Measurements from ENCODE around the gene HTR2A.
"Not testable (repeated sequence)": the region's sequence is repeated elsewhere in the genome, so short reads cannot be mapped to it uniquely, and the experiment has no call there.

Gene HTR2A

DNA sequence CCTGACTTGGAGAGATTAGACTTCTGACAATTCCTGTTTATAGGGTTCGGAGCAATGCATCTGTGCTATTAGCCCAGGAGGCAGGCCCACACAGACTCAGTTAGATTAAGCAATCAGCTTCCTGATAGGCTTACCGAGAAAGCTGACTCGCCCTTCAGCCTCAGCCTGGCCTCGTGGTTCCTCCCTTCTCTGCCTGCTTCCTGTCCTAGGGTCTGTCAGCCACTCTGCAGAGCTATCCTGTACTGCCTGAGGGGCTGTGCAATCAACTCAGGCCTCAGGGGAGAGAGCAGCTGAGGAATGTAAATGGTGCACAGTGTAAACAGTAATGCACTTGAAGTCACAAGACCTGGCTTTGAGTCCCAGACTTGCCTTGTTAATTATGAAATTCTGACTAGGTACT, 30.7 kb downstream of the HTR2A start:
- DNase-seq = no peak

DNA sequence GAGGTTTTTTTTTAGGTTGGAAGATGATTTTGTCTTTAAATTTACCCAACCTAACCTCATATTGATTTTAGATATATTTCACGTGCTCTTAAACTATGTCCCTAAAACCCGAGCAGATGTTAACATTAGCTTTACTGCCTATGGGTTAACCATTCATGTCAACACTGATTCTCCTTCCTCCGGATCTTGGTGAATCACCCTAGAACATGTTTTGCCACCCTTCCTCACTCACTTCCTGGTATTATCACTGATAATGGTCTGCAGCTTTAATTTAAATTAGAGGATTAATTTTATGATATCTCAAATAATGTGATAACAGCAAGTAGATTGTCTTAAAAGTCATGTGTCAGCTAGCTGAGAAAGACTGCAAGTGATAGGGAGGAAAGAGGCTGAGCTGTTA, 31.9 kb downstream of the HTR2A start:
- no peak for DNase-seq

DNA sequence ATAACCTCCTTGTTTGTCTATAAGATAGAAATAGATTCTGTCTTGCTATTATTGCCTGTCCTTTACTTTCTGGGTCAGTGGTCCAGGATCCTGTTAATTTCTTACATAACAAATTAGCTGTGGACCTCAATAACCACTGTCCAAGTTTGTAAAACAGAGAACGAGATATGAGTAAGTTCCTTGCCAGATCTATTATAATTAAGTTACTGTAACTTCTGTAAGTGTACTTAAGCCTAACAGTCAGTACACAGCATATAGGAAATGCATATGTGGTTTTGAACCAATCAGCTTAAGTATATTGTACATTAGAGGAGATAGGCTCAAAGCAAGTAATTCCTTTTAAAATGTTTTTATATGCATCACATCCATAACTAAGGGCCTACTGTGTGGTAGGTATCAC, 34.9 kb downstream of the HTR2A start:
- DNase-seq = no peak

DNA sequence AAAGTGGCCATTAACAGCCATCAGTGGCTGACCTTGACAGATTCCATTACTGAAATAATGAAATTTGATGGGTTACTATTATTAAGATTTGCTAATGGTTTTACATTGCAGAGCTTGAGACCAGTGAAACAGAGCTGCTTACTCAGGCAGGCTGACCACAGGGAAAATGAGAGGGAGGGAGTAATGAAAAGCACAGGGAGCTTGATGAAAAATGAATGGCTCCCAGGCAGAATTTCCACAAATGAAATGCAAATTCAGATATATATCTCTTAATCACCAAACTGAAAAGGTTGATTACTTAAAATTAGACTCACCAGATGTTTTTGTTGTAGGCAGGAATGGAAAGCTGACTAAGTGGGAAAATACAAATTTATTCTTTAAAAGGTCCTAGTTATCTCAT, 36.1 kb downstream of the HTR2A start:
- DNase-seq = no peak

DNA sequence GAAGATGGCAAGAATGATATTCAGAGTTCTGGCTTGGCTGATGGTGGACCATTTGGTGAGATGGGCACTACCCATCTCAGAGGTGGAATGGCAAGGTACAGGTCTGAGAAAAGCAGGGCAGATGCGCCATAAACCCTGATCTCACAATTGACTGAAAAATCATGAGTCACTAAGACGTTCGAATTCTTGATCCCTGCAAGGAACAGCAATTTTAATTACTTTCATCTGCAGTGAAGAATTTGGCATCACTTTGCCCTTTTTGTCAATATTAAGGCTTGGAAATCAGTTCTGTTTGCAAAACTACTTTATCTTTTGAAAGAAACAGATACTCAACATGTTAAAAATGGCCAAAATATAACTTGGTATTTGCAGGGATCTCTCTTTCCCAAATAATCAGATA, 38.1 kb downstream of the HTR2A start:
- no peak for DNase-seq

DNA sequence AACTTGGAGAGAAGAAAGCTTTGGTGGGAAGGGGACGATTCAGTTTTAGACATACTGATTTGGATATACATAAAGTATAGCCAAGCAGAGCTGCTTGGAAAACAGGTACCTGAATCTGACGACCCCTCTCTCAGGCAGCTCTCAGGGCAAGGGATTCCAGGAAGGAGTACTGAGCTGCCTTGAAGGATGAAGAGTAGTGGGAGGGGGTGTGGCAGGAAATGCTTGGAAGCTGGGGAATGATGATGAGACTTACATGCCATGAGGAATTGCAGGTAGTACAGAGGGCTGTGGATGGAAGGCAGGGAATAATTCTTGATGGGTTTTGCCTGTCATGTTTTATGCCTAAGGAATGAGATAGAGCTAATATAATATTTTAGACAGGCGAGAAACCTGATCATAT, 38.7 kb downstream of the HTR2A start:
- DNase-seq = no peak

DNA sequence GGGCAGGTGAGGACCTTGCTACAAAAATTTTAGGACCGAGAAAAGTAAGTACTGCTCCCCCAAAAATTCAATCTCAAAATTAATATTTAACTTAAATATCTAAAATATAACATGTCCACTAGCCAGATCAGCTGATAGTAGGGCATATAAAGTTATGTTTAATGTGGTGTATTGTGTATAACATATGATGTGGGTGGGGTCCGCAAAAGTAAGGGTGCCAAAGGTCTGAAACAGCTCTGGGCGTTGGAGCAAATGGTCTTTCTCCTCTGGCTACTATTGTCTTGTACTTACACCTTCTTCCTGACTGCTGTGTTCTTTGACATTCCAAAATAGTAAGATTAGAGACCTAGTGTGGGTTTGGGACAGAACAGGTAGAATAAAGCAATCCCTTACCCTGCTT, 41.2 kb downstream of the HTR2A start:
- no peak for DNase-seq

DNA sequence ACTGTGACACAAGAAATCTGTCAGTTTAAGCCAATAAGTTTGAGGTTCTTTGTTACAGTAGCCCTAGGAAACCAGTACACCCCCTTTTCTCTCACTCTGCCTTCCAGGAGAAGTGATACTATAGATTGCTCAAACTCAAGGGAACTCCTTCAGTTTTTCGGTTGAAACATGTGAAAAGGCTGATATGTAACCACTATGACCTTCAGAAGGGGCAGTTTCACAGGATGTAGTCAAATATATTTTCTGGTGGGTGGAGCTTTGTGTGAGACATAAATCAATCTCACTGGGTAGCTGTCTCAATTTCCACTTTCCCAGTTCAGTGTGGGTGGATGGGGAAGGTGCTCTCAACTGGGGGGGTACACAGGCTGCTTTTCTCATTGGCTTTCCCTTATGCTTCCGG, 41.7 kb downstream of the HTR2A start:
- no peak for DNase-seq

DNA sequence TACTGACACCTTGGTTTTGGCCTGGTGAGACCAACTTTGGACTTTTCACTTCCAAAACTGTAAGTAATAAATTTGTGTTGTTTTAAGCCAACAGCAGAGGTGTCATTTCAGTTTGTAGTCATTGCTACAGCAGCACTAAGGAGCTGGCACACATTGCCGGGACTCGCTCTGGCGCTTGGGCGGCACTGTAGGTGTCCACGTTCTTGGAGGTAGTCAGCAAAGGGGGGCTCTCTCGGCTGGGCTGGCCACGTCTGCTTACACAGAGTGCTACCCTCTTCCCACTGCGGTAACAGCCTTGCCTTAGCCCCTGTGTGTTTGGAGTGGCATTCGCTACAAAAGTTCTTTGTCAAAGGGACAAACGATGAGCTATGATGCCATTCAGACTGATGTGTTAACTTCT, 44.7 kb downstream of the HTR2A start:
- no peak for DNase-seq

DNA sequence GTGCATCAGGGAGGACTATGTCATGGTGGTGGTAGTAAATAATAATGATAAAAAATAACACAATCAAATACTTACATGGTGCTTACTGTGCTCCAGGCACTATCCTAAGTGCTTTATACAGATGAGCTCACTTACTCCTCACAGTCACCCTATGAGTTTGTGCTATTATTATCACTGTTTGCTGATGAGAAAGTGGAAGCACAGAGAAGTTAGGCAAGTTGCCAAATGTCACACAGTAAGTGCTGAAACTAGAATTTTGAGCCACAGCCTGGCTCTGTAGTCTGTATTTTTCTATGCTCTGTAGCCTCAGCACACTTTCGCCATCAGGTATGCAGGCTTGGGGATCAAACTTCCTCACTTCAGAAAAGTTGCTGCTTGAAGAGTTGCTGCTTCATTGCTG, 46.6 kb downstream of the HTR2A start:
- DNase-seq = no peak

DNA sequence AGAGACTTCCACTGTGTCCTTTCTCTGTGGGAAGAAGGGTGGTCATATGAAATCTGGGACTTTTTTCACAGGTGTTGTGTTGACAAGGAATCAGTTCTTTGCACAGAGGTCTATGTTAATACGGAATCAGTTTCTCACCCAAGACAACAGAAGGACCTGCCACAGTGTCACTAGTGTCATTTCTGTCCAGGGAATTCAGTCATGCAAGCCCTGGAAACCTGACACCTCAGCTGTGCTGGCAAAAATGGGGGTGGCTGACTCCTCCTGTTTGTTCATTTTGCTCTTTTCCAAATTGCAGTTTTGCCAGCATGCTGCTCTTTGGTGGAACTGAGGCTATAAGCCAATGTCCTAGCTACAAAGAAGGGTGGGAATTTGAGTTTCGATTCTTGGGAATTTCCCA, 50.1 kb downstream of the HTR2A start:
- no peak for DNase-seq

DNA sequence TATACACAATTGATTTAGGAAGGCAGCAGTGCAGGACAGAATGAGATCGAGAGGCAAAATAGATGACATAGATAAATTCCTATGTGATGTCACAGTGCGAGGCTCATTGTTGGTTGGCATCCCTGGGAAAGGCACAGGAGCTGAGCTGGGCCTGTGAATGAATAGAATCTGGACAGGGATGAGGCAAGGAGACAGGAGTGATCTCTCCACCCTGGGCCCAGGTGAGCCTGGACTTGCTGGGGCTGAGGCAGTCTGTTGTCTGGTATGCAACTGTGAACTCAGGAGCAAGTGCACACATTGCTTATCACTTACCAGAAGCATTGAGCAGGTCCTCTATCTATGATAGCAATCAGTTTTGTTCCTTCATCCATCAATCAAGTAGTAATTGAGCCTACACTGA, 51.7 kb downstream of the HTR2A start:
- no peak for DNase-seq

DNA sequence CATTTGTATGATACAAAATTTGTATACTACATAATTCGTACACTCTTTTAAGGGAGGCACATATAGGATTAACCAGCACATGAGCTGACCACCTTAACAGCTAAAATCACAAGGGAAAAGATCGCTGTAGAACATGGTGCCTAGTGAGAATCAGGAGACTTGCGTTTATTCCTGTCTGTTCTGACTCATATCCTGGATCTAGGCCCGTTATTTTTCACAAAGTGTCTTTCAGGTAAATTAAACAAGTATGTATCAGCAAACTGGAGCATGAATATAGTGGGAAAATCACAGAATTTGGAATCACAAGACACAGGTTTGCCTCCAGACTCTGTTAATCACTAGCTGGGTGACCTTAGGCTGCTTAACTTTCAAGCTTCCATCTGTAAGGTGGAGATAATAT, 52.4 kb downstream of the HTR2A start:
- no peak for DNase-seq

DNA sequence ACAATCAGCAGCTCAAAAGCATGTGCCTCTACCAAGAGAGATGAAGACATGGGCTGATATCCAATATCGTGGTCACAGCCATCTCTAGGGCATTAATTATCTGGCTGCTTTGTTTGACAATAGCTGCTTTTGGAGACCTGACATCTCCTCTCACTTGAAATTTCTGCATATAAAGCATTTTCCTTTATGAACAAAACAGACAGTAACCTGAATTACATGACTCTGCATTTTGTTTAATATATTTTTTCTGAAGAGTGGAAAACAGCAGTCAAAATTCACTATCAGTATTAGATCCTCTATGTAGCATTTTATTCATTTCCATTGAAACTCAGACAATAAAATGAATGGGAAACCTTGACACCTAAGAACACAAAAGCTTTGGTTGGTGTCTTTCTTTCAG, 57.5 kb downstream of the HTR2A start:
- DNase-seq = no peak

DNA sequence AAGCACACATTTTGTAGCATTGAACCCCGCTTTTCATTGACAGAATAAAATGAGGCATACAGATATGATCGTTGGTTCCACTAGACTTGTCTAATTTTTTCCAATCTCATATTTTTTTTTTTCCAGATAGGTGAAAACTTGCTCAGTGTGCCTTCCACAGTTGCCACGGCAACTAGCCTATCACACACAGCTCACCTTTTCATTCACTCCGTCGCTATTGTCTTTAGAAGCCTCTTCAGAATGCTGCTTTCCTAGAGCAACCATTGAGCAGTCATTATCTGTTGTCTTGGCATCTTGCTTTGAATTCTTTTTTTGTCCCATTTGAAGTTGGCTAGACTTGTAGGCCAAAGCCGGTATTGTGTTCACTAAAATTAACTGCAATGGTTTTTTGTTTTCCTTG, 62.2 kb downstream of the HTR2A start:
- no peak for DNase-seq

DNA sequence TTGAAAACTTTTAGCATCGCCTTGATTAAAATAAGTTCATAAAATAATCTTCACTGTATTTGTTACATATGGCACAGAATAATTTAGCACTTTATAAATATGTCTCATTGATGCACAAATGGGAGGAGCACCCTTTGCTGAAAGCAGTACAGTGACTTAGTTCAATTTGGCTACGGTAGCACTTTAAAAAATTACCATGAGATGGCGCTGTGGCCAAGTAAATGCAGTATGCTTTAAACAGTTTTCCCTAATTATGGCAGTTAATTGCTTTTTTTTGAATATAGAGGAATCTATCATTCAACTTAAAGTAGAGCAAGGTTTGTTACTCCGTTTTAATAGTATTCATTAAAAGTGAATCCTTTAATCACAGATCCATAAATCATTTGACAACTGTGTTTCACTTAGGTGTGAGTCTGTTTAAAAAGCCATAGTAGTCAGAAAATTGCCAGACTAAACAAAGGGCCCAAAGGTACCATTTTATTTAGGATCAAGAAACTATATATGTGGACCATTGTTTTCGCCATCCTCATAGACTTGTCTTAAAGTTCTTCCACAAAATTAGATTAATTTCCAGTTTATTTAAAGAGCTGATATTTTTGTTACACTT, 65.2 kb downstream of the HTR2A start:
- DNase-seq = peak; percentile 14 to 60

DNA sequence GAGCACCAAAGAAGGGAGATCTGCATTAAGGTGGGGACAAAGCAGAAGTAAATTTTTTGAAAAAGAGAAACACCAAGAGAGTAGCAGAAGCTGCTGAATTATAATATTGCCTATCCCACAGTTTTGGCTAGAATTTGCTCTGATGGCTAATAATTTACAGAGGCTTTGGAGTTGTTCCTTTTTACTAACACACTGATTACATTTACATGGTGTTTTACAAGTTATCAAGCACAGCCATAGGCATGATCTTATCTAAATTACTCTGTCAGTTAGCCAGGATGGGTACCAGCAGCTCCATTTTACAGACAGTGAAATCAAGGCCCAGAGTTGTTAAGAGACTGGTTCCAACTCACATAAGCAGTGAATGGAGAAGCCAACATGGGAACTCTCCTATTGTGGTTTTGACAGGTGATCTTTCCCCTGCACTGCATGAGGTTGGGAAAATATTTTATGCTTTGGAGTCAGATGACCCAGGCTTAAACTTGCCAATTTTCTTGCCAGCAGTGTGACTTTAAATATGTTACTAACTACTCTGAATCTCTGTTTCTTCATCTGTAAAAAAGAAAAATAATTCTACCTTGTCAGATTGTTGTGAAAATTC, 66.3 kb downstream of the HTR2A start:
- DNase-seq = no peak

DNA sequence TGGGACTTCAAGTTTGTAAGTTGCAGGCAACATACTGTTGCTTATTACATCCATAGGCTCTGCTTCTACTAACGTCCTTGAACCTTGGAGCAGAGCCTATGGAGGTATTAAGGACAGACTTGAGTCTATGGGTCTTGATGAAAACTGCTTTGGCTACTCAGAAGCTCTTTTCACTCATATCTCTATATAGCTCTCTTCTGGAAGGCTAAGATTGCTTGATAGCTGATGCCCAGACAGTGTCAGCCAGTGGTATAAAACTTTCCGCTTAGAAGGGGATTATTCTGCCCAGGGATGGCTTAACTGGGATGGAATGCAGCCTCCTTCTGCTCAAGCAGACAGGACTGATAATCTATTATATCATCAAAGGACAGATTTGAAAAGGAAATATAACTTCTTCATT, 74.3 kb downstream of the HTR2A start:
- DNase-seq = no peak

DNA sequence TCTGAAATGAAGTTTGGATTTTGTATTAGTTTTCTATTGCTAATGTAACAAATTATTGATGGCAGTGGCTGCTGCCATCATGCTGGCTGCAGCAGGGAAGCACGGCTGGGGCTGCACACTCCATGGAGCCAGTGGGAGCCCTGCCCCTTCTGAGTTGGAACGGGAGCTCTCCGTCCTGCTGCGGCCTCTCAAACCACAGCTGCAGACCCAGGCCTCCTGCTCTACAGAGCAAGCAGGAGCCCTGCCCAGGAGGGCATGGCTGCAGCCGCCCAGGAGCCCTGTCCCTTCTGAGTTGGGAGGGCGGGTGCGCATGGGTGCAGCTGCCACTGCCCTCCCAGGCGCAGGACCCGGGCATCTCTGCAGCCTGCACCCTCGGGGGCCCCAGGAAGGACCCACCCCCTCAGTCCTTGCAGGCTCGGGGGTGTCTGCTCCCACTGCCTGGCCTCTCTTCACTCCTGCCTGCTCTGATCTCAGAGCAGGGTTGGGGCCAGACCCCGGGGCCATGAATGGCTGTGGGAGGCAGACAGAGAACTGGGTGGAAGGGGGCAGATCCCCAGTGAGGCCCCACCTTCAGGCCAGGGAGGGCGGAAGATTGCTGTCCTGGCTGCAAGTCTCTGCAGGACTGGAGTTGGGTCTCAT, 78.9 kb downstream of the HTR2A start:
- DNase-seq = no peak

DNA sequence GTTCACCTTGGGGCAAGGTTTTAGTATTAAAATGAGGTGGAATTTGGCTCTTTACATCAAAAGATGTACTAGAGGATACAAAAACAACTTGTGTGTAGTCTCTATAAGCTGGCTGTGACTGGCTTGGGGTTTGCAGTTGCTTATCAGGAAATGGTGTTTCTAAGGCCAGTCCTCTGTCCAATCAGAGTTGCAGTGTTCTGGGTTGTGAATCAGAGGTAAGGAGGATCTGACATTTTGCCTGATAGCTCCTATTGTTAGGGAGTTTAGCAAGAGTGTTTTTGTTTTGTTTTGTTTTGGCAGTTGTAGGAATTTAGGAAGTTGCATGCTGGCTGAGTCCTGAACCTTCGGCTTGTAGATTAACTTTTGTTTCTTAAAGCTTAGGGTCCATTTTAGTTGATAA, 79.8 kb downstream of the HTR2A start:
- no peak for DNase-seq

DNA sequence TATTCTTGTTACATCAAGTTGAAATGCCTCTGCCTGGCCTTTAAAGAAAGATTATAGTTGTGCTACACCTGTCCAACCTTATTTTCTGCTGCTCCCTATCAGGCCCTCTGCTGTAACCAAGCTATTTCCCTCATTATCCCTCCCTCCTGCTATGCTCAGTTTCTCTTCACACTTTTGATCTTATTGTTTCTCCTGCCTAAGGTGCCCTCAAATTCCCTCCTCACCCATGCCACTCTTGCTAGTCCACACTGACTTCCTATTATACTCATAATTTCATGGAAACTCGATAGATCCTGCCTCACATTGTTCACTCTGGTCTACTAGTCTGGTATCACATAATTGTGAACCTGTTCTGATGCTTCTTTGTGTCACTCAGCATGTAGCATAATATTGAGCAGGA, 80.5 kb downstream of the HTR2A start:
- DNase-seq = no peak

DNA sequence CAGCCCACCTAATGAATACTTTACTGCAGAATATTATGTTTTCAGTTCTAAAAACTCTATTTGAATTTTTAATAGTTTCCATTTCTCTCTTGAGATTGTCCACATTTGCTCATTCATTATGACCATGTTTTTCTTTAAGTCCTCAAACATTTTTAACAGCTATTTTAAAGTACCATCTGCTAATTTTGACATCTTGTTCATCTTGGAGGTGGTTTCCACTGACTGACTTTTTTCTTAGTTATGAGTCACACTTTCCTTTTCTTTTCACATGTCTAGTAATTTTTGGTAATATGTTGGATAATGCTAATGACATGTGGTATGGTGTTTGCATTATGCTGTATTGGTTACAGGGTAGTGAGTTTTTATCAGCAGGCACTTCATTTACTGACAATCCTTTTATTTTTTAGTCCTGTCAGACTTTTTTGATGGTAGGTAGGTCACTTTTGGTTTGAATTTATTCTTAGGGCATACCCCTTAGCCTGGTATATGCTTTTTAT, 84.5 kb downstream of the HTR2A start:
- no peak for DNase-seq

DNA sequence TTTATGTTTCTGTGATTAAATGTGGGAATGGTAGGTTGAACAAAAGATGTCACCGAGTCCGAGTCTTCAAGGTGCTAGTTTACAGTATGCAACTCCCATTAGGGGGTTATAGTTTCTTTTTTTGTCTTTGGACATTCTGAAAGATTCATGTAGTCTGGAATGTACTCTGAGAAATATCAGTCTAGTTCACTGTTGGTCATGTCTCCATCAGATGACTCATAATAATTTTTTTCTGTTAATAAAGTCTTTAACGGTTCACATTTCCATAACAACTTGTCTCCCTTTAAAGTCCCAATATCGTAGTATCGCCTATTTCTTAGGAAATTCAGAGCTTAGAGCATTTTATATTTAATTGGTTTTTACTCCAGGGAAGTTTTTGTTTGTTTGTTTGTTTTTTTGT, 86.4 kb downstream of the HTR2A start:
- no peak for DNase-seq

DNA sequence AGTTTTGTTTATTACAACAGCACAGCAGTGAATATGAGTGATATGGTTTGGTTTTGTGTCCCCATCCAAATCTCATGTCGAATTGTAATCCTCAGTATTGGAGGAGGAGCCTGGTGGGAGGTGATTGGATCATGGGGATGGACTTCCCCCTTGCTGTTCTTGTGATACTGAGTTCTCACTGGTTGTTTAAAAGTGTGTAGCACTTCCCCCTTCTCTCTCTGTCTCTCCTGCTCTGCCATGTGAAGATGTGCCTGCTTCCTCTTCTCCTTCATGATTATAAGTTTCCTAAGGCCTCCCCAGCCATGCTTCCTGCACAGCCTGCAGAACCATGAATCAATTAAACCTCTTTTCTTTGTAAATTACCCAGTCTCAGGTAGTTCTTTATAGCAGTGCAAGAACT, 91.9 kb downstream of the HTR2A start:
- not testable (repeated sequence) for DNase-seq

DNA sequence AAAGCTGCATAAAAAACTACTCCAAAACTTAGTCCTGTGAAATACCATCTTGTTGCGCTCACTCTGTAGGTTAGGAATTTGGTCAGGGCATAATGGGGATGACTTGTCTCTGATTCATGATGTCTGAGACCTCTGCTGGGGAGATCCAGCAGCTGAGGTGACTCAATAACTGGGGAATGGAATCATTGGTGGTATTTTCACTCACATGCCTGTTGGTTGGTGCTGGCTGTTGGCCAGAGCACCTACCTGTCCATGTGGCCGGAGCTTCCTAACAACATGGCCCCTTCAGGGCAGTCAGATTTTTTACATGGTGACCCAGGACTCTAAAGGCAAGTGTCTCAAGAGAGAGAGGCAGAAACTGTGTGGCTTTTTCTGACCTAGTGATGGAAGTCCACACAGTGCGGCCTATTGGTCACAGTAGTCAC, 92.5 kb downstream of the HTR2A start:
- DNase-seq = no peak
